HG03175 (cell line): ENCODE results near the gene LRRC8E.
"Not testable (repeated sequence)": the region's sequence is repeated elsewhere in the genome, so short reads cannot be mapped to it uniquely, and the experiment has no call there.

Experiments used
- ATAC-seq: cut with Tn5 transposase; IDR thresholded peaks from one replicate; pipeline ENCODE4 v1.9.1; 2021; ENCODE audit warnings: mild to moderate bottlenecking, moderate library complexity; ENCODE audit not compliant: unreplicated experiment

LRRC8E gene

DNA sequence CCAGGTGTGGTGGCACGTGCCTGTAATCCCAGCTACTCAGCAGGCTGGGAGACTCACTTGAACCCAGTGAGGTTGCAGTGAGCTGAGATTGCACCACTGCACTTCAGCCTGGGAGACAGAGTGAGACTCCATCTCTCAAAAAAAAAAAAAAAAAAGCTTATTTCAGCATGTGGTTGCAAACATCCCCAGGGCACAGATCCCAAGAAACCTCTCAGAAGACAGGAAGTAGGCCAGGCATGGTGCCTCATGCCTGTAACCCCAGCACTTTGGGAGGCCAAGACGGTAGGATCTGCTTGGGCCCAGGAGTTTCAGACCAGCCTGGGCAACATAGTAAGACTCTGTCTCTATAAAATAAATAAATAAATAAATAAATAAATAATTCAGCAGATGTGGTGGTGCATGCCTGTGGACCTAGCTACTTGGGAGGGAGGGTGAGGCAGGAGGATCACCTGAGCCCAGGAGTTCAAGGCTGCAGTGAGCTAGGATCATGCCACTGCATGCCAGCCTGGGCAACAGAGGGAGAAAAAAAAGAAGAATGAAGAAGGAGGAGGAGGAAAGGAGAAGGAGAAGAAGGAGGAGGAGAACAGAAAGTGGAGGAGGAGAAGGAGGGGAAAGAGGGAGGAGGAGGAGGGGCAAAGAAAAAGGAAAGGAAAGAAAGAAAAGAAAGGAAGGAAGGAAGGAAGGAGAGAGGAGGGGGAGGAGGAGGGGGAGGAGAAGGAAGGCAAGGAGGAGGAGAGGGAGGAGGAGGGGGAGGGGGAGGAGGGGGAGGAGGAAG, 4.3 kb upstream of the LRRC8E start:
- no peak for ATAC-seq

DNA sequence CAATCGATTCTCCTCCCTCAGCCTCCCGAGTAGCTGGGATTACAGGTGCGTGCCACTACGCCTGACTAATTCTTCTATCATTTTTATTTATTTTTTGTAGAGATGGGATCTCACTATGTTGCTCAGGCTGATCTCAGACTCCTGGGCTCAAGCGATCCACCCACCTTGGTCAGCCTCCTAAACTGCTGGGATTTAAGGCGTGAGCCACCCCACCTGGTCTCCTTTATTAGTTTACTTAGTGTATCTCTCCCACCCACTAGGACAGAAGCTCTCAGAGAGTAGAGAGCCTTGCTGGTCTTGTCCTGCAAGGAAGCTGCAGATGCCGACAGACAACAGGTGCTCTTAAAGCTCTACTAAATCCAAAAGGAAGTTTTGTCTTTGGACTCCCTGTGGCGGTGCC, 2.5 kb upstream of the LRRC8E start:
- no peak for ATAC-seq

DNA sequence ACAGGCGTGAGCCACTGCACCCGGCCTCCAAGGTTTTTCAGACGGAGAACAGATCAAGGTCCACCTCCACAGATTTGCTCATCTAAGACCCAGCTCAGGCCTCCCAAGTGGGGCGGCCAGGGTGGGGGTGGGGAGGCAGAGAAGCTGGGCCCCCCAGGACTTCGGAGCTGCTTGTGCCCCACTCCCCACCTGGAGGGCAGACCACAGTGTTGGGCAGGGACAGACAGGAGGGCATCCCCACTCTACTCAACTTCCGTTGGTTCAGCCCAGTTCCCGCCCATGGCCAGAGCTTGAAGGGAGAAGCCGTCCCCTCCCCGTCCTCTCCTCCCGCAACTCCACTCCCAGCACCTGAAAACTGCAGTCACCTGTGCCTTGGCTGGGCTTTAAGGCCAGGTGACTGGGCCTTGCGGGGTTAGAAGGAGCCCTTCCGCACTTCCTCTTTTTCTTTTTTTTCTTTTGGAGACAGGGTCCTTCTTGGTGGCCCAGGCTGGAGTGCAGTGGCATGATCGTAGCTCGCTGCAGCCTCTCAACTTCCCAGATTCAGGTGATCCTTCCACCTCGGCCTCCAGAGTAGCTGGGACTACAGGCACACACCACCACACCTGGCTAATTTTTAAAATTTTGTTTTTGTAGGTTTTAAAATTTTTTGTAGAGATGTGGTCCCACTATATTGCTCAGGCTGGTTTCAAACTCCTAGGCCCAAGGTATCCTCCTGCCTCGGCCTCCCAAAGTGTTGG, 734 bp upstream of the LRRC8E start:
- no peak for ATAC-seq

DNA sequence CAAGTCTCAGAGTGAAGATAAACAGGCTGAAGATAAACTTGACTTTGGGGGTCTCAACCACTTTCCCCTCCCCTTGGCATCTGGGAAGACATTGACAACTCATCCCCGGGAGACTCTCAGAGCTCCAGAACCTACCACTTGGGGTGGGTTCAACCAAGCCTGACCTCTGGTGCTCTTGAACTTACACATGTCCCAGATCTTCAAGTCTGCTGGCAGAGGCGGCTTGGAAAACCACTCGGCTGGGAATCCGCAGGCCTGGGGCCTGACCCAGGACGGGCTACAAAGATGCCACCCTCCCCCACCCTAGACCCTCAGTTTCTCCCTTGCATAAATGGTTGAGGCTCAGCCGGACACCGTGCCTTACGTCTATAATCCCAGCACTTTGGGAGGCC, 512 bp downstream of the LRRC8E start:
- ATAC-seq, result no peak

DNA sequence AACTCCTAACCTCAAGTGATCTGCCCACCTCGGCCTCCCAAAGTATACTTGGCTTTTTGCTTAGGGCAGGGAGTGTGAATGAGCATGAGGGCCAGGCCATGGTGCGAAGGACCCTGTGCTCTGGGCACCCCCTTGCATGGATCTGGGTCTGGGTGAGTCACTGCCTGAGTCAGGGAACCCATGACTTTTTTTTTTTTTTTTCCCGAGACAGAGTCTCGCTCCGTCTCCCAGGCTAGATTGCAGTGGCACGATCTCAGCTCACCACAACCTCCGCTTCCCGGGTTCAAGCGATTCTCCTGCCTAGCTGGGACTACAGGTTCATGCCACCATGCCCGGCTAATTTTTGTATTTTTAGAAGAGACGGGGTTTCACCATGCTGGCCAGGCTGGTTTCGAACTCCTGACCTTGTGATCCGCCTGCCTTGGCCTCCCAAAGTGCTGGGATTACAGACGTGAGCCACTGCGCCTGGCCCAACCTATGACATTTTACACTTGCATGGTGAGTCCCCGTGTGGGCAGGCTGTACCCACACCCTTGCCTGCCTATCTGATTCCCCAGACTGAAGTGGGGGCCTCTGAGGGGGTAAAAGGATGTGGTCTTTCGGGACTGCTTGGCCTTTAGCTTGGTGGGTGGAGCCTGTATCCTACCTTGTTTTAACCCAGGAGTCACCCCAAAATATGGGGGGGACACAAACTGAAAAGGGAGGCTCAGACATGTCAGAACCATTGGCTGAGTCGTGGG, 5.2 kb downstream of the LRRC8E start:
- not testable (repeated sequence) for ATAC-seq

DNA sequence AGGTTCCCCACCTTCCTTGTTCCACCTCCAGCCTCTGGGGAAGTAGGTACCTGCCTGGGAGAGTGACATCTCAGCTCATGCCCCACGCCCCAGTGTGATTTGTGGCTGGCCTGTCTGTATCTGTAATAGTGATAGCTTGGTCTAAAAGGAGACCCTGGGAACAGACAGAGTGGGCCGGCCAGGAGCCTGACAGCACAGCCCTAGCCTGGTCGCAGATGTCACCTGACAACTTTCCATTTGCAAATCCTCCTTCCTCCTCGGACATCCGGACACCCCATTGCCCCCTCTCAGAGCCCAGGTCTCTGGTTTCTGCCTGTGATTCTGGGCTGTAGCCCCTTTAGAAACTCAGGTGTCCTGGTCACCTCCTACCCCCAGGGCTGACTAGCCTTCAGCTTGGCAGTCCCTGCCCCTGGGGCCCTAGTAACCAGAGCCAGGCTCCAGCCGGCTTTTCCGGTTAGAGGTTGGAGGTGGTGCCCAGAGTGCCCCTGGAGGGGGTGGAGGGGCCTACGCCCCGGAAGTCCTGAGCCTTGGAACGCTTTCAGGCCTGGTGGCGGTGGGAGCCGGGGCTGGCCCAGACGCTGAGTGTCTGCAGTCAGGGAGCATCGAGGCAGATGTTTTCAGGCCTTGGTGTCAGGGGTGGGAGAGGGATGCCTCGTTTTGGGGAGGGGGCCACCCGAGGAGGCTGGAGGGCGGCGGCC, 6.5 kb downstream of the LRRC8E start:
- no peak for ATAC-seq

DNA sequence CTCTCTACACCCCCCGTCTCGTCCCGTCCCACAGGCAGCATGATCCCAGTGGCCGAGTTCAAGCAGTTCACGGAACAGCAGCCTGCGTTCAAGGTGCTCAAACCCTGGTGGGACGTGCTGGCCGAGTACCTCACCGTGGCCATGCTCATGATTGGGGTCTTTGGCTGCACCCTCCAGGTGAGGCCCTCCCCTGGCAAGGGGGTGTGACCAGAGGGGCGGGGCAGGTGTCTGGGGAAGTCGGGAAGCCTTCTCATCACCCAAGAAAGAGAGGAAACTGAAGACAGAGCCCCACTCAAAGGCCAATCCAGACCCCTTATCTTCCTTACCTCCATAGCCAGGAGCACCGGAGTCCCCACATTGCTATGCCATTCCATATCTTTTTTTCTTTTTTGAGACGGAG, 7.3 kb downstream of the LRRC8E start:
- no peak for ATAC-seq

DNA sequence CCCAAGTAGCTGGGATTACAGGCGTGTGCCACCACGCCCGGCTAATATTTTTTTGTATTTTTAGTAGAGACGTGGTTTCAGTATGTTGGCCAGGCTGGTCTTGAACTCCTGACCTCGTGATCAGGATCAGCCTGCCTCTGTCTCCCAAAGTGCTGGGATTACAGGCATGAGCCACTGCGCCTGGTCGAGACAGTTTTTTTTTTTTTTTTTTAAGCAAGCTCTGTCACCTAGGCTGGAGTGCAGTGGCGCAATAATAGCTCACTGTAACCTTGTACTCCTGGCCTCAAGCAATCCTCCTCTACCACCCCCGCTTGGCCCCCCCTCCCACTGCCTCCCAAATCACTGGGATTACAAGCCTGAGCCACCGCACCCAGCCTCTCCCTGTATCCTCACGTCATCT, 9.0 kb downstream of the LRRC8E start:
- ATAC-seq, result no peak

DNA sequence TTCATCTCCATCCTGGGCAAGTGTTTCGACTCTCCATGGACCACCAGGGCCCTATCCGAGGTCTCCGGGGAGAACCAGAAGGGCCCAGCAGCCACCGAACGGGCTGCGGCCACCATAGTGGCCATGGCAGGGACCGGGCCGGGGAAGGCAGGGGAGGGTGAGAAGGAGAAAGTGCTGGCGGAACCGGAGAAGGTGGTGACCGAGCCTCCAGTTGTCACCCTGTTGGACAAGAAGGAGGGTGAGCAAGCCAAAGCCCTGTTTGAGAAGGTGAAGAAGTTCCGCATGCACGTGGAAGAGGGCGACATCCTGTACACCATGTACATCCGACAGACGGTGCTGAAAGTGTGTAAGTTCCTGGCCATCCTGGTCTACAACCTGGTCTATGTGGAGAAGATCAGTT, 10.7 kb downstream of the LRRC8E start:
- no peak for ATAC-seq

DNA sequence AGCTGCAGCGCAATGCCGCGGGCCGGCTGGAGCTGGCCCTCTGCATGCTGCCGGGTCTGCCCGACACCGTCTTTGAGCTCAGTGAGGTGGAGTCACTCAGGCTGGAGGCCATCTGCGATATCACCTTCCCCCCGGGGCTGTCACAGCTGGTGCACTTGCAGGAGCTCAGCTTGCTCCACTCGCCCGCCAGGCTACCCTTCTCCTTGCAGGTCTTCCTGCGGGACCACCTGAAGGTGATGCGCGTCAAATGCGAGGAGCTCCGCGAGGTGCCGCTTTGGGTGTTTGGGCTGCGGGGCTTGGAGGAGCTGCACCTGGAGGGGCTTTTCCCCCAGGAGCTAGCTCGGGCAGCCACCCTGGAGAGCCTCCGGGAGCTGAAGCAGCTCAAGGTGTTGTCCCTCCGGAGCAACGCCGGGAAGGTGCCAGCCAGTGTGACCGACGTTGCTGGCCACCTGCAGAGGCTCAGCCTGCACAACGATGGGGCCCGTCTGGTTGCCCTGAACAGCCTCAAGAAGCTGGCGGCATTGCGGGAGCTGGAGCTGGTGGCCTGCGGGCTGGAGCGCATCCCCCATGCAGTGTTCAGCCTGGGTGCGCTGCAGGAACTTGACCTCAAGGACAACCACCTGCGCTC, 11.6 kb downstream of the LRRC8E start:
- no peak for ATAC-seq

DNA sequence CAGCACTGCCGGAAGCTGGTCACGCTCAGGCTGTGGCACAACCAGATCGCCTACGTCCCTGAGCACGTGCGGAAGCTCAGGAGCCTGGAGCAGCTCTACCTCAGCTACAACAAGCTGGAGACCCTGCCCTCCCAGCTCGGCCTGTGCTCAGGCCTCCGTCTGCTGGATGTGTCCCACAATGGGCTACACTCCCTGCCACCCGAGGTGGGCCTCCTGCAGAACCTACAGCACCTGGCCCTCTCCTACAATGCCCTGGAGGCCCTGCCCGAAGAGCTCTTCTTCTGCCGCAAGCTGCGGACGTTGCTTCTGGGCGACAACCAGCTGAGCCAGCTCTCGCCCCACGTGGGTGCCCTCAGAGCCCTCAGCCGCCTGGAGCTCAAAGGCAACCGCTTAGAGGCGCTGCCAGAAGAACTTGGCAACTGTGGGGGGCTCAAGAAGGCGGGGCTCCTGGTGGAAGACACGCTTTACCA, 12.1 kb downstream of the LRRC8E start:
- ATAC-seq, result no peak

DNA sequence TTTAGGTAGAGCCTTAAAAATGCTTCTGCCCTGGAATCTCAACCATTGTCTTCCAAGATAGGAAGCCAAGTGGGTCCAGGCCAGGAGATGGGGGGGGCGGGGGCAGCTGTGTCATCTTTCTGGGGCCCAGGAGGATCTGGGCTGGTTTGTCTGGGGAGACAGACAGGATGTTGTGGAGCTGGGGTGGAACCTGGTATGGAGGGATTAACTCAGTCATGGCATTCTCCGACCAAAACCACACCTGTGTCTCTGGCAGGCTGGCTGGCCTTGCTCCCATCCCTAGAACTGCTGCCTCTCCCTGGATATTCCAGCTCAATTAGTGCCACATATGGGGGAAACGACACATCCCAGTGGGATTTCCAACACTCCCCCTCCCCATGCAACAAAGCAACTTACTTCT, 12.6 kb downstream of the LRRC8E start:
- no peak for ATAC-seq

DNA sequence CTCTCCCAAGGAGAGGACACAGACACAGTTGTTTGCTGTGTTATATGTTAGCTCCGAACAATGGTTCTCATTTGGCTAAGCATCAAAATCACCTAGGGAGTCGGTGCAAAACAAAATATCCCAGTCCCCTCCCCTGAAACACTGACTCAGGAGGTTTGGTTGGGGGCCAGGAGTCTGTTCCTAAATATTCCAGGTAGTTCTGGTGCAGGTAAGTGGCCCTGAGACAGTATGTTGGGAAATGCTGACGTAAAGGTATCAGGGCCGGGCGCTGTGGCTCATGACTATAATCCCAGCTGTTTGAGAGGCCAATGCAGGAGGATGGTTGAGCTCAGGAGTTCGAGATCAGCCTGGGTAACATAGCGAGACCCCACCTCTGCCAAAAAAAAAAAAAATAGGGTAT, 13.0 kb downstream of the LRRC8E start:
- no peak for ATAC-seq

DNA sequence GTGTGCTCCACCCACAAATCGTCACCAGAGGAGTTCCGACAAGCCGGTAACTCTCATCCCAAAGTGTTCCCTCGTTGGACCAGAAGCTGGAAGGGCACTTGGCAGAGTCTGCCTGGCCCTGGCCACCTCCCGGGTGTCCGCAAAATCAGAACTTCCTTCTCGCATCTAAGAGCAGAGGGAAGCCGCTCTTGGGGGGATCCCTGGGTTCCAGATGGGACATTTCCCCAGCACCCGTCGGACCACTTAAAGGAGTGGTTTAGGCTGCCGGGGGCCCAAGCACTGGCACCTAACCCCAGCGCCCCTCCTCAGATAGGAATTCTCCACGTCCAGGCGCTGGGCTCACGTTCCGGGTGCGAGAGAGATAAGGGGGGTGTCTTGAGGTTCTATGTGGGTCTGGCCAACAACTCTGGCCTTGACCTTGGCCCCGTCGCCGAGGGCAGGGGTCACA, 14.5 kb downstream of the LRRC8E start:
- no peak for ATAC-seq

DNA sequence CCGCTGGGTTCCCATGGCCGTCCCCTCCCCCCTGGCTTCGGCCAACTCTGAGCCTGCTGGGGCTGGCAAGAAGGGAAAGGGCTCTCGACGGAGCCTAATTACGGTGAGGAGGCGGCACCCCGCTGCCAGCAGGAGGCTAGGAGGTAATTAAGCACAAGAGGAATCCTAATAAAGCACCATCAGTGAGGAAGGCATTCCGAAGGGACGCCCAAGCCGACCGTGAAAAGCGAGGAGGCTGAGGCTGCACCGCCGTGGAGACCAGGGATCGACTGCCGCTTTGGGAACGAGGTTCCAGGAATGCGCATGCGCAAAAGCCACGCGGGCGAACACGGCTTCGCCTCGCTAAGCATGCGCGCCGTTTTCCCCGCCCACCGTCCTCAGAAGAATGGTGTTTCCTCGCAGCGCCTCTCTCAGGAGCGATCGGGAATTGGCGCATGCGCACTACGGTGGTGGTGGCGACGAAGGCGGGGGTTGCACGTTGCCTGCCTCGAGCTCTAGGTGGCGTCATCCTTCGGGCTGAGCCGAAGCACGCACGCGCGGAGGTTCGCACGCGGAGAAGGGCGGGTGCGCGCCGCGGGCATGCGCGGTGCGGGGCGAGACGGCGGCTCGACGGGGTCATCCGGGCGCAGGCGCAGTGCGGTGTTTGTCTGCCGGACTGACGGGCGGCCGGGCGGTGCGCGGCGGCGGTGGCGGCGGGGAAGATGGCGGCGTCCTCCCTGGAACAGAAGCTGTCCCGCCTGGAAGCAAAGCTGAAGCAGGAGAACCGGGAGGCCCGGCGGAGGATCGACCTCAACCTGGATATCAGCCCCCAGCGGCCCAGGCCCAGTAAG, 15.1 kb downstream of the LRRC8E start, which contains the start of gene MAP2K7:
TSS of gene MAP2K7 (plus strand) at position 634 of the 830 bp plus-strand sequence. CDS start at position 702, 68 bp downstream.
- ATAC-seq, result peak; percentile 86

DNA sequence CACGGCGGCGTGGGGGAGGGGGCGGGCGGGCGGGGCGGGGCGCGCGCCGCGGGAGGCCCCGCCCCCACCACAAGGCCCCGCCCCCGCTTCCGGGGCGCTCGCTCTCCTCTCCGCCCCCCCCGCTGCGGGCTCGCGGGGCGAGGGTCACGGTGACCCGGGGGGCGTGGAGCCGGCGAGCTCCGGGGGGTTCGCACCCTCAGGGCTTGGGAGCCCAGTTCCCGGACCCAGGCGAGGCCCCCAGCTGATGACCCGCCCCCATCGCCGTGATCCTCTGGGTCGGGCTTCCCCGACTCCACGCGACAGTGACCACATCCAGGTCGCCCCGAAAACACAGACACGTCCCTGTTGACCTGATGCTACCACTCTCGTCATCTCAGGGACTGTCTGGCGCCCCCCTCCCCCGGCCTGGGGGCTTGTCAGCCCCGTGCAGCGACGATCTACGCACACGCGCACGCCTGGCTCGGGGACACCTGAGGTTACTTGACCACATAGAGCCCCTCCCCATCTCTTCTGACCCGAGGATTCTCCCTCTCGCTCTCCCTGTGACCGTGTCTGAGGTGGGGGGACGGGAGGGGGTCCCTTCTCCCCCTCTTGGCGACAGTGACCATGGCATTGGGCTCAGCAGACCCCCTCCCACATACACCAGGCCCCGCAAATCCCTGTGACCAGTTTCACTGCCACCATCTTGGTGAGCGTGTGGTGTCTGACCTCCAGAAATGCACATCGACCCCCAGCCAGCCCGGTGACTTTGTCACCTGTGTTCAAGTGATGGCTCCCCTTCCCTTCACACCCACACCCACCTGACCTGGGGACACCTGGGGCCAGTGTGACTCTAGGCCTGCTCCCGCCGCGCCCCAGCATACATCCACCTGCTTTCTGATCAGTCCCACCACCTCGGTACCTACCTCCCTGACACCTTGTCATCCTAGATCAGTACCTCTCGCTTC, 16.0 kb downstream of the LRRC8E start:
- peak; percentile 28 for ATAC-seq

DNA sequence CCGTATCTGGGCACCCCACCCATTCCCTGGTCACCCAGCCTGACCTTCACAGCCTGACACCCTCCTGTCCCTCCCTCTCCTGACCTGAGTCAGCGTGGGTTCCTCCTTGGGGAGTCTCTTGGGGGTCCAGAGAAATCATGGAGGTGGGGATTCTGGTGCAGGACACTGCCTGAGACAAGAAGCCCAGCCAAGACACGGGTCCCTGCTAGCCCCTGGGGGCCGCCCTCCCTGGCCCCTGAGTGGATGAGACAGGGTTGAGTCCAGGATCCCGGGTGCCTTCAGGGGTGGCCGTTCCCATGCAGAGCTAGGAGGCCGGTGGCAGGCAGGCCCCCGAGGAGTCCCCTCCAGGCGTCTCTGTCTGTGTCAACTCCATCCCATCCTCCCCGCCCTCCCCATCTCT, 17.0 kb downstream of the LRRC8E start:
- ATAC-seq, result no peak

DNA sequence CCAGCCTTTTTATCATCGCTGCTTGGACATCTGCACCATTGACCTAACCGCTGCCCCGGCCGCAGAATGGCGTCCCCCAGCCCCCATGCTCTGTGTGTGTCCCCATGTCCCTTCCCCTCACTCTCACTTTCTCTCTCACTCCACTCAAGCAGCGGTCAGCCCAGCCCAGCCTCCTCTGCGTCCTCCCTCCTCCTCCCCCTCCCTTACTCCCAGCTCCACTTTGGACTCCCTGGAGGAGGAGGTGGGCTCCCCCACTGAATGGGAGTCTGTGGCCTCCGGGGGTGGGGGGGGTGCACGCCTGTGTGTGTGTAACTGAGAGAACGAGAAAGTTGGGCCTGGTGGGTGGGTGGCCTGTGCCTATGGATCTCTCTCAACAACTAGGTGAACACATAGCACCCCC, 17.5 kb downstream of the LRRC8E start:
- no peak for ATAC-seq
